PFSK-1 (cell line): Measurements from ENCODE around the gene DNAH9.

Experiments used
- FOXP2 ChIP-seq: optimal IDR thresholded peaks from 2 replicates; pipeline ENCODE3; 2011; ENCODE audit warnings: borderline replicate concordance, control low read depth, inconsistent platforms; ENCODE audit not compliant: insufficient read depth; ENCODE audit errors: extremely low read length, extremely low read depth
- POLR2AphosphoS5 ChIP-seq: IDR thresholded peaks from 2 replicates; pipeline ENCODE4 v1.6.1; 2012; ENCODE audit warnings: low read depth, mild to moderate bottlenecking, control low read depth, low read length, moderate library complexity
- REST ChIP-seq, 2 experiments: IDR thresholded peaks; 2 replicates each; pipeline versions ENCODE4 v1.6.1 to v1.8.0; 2011 to 2012; ENCODE audit warnings: low read depth in 2 of 2, low read length in 2 of 2, control low read depth in 1 of 2, inconsistent platforms in 1 of 2, mild to moderate bottlenecking in 1 of 2, moderate library complexity in 1 of 2; ENCODE audit not compliant: insufficient read depth in 1 of 2
- SIN3A ChIP-seq: IDR thresholded peaks from 2 replicates; pipeline ENCODE4 v1.6.1; 2012; ENCODE audit warnings: mild to moderate bottlenecking, low read length, moderate library complexity, borderline replicate concordance; ENCODE audit not compliant: insufficient read depth
- TAF1 ChIP-seq: IDR thresholded peaks from 2 replicates; pipeline ENCODE4 v1.6.1; 2012; ENCODE audit warnings: low read length, control low read depth, borderline replicate concordance; ENCODE audit not compliant: insufficient read depth

Gene DNAH9

GRCh38 chr17:11578998-11579397 is 19.3 kb upstream of the DNAH9 start:
- TF ChIP-seq FOXP2 (no peak), POLR2AphosphoS5 (no peak), TAF1 (no peak), SIN3A (no peak), REST (IDR thresholded peaks at IDR 0.05; ENCODE audit: insufficient read depth in 1 of 2, low read depth in 2 of 2, low read length in 2 of 2) (no peak)

GRCh38 chr17:11580677-11581076 is 17.6 kb upstream of the DNAH9 start:
- TF ChIP-seq POLR2AphosphoS5 (no peak), FOXP2 (no peak), SIN3A (no peak), REST (IDR thresholded peaks at IDR 0.05; ENCODE audit: insufficient read depth in 1 of 2, low read depth in 2 of 2, low read length in 2 of 2) (no peak), TAF1 (no peak)

- TF ChIP-seq SIN3A (no peak), REST (IDR thresholded peaks at IDR 0.05; ENCODE audit: insufficient read depth in 1 of 2, low read depth in 2 of 2, low read length in 2 of 2) (no peak), POLR2AphosphoS5 (no peak), TAF1 (no peak), FOXP2 (no peak)
Measured at GRCh38 chr17:11582217-11582616, 16.1 kb upstream of the DNAH9 start.

- TF ChIP-seq POLR2AphosphoS5 (no peak), FOXP2 (no peak), SIN3A (no peak), REST (IDR thresholded peaks at IDR 0.05; ENCODE audit: insufficient read depth in 1 of 2, low read depth in 2 of 2, low read length in 2 of 2) (no peak), TAF1 (no peak)
Measured at GRCh38 chr17:11583306-11583992, 14.8 kb upstream of the DNAH9 start.

- no peak for TF ChIP-seq FOXP2
- TF ChIP-seq TAF1: no peak
- TF ChIP-seq REST (IDR thresholded peaks at IDR 0.05; ENCODE audit: insufficient read depth in 1 of 2, low read depth in 2 of 2, low read length in 2 of 2): no peak
- TF ChIP-seq SIN3A: no peak
- no peak for TF ChIP-seq POLR2AphosphoS5
Measured at GRCh38 chr17:11589716-11590115, 8.6 kb upstream of the DNAH9 start.
